ENCODE measurements around the gene CRTC2.
A peak's percentile ranks its signal among the peaks of the same experiment; 100 is the strongest.

CRTC2 gene

DNA sequence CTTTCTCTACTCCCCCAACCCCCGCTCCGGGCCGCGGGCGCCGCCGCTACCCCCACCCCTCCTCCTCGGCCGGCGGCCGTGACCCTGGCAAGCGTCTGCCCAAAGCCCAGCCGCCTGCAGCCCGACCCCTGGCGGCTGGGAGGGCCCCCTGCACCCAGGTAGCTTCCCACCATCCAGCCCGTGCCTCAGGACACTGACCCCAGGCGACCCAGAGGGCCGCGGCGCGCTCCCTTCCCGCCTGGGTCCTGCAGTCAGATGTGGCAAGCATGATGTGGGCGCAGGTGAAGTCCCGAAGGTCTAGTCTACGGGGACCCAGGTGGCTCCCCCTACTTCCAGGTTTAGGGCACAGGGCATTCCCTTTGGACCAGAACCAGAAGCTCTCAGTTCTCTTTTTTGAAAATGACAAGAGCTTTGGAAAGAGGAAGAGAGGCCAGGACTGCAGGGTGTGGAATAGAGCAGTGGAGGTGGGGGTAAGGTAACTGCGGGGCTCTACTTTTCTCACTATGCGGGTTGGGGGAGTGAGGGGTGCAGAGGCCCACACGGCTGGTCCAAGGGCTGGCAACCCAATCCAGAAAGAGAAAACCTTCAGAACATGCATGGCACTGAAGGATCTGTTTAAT is 11.7 kb downstream of the CRTC2 start, which contains the start of gene DENND4B:
Gene DENND4B, minus strand, starts transcription at position 97 of the 620 bp plus-strand sequence. CDS start 2,344 bp downstream, outside the sequence.
- peak; percentile 100 for DNase-seq (ENCODE audit: low spot score)

DNA sequence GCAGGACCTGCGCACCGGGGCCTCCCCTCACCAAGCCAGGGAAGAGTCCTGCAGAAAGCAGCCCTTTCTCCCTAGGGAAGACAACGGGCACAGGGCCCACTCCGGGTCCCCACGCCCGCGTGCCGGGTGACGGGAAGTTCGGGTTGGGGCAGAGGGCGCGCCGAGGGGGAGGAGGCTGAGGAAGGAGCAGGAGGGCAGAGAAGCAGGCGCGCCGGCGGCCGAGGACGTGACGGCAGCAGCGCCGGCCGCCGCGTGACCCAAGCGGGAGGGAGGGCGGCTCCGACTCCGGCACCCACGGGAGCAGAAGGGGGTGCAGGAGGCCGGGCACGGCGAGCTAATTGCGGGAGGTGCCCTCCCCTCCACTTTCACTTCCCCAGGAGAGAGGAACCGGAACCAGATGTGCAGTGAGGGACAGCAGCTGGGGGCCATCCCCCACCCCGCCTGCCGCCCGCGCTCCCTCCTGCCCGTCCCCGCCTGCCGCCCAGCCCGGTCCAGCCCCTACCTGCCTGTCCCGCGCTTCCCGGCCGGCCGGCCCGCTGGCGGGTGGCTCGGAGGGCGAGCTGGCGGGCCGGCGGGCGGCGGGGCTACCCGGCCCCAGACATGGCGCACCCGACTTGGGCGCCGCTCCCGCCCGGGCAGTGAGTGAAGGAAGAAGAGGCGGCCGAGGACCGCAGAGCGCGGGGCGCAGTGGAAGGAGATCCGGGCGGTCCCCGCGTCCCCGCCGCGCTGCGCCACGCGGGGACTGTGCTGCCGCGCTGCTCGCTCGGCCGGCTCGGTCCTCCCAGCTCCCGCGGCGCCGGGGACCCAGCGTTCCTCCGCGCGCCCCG is 12.4 kb downstream of the CRTC2 start:
- DNase-seq (ENCODE audit: low spot score): peak; percentile 69

DNA sequence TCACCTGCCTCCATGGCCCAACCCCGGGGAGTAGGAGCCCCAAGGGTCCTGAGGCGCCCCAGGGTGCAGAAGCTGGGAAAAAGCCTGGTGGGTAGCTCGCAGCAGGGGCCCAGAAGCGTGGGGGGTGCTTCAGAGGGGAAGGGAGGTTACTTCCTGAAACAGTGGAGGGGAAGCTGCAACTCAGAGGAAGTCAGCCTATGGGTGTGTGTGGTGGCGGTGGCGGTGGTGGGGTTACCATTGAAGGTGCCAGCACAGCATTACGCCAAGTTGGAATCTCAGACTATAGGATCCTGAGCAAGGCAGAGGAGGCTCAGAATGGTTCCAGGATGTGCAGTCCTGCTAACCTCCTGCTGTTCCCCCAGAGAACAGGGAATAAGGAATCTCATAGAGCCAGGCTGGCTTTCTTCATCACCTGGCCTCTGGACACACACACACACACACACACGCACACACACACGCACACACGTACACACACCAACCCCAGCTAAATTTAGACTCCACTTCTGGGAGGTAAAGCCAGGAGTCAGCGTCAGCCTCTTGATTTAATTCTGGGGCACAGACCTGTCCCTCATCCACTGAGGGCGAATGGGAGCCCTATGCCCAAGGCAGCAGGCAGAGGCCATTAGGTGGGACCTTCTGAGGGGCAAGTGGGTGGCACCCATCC is 13.1 kb downstream of the CRTC2 start:
- DNase-seq (ENCODE audit: low spot score): no peak

DNA sequence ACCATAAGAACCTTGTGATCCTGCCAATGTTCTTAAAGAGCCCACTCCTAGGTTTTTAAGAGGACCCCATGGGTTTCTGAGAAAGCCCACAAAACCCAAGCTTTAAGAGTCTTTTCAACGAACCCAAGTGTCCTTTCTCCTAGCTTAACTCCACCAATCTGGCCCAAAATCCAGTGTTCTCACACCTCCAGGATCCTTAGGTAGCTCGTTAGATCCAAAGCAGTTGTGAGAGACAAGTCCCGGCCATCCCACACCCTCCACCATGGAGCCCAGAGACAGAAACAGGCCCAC is 13.6 kb downstream of the CRTC2 start:
- DNase-seq (ENCODE audit: low spot score): no peak

DNA sequence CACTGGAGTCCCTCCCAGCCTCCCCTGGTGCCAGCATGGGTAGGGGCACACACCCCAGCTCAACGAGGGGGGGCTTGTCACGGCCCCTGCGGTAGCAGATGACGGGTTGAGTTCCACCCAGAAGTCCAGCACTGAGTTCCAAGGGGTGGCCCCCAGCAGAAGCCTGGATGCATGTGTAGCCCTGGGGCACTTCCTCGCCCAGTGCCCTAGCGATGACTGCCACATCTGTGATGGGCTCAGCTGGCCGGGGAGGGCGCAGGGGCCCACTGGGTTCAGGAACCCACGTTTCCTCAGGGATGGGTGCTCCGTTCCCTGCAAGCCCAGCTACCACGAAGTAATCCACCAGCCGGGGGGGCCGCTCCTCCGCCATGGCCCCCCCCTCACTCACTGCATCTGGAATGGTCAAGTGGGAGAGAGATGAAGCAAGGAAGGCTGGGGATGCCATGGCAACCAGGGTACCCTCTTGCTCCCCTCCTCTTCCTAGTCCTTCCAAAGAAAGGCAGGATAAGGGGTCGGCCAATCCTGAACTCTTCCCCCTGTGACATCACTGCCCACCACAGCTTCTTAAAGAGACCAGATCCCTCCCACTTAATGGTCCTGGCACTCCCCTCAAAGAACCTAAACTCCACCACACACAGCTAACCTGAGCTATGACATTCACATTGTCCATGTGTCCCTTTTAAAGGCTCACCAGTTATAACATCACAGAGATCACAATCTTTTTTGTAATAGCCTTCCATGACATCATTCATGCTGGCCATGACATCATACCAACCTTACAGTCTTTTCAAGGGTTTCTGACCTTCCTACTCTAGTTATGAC is 14.2 kb downstream of the CRTC2 start:
- no peak for DNase-seq (ENCODE audit: low spot score)

DNA sequence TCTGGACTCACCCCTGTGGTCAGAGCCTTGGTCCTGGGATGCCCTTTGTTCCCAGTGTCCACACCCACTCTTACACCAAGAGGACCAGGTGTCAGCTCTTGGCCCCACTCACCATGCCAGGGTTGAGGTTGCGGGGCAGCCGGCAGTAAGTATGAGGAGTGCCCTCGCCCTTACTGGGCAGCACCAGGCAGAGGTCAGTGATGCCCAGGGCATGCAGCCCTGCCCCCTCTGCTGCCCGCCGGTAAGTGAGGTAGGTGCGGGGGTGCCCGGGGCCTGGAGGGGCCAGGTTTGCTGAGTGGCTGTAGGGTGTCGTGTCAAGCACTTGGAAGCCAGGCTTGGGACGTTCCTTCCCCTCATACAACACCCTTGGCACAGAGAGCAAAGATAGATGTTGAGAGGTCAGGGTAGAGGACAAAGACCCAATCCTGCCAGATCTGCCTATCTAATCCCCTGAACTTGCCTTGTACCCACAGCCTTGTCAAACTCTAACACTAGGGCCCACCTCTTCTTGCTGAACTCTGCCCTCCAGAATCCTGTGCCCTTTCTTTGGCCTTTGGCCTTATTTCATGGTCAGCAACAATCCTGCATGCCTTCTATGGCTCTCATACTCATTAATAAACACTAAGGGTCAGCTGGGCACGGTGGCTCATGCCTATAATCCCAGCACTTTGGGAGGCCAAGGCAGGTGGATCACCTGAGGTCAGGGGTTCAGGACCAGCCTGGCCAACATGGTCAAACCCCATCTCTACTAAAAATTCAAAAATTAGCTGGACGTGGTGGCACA is 15.5 kb downstream of the CRTC2 start:
- DNase-seq (ENCODE audit: low spot score): no peak

DNA sequence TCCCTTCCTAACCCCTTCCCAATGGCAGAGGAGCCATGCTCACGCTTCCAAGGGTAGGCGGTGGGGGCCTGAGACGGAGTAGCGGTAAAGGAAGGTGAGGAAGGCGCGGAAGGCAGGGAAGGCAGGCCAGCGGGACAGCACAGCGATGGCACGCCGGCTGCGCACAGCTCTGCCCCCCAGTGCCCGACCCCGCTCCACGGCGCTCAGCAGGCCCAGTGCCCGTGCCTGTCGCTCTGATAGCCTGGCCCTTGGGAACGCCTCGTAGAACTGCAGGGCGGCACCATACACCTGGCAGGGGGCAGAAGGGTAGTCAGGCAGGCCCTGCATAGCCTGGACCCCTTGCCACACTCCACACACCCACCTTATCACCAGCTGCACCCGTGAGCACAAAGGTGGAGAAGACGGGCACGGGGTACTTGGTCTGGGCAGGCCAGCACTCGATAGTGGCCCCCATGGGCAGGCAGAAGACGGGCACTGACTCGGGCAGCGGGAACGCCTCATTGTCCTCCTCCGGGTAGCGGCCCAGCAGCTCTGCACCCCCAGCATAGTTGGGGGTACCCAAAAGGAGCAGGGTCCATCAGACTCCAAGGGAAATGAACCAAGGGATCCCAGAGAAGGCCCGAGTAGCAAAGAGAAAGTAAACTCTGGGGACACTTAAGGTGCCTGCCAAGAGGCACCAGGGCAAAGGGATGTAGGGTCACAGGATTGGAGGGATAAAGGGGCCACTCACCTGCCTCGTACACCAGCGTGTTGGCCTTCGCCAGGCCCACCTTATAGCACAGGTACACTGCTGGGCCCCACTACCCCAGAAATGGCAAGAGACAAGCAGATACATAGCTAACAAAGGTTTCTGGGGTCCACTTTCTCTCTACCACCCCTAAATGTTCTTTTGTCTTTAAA is 16.3 kb downstream of the CRTC2 start:
- DNase-seq (ENCODE audit: low spot score): no peak

DNA sequence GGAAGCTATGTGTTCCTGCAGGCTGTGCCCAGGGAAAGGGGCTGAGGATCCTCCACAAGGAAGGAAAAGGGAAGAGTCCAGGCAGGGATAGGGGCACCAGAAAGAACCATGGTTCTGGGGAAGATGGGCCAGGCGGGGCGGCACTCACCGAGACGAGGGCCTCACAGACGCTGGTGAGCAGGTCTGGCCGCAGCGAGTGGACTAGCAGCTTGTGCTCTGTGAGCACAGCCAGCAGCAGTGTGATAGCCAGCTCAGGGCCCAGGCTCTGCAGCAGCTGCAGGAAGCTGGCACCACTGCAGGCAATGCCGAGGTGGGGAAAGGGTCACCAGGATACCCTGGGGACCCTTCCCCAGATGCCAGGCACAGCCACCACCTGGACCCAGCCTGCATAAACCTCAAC is 17.7 kb downstream of the CRTC2 start:
- DNase-seq (ENCODE audit: low spot score): no peak

DNA sequence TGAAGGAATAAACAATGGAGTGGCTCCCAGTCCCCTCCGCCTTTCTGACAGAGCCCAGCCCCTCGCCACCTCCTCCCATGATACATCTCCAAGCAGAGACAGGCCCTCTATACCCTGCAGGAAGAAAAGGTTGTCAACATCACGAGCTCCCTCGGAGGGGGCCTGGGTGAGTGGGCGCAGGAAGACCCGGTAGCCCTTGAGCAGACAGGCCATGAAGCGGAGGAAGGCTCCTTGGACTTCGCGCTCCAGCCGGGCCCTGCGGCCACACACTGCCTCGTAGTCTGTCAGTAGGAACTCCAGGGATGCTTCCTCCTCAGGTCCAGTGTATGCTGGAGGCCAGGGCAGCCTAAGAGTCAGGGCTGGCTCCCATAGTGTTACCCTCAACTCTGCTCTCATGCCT is 18.9 kb downstream of the CRTC2 start:
- no peak for DNase-seq (ENCODE audit: low spot score)

DNA sequence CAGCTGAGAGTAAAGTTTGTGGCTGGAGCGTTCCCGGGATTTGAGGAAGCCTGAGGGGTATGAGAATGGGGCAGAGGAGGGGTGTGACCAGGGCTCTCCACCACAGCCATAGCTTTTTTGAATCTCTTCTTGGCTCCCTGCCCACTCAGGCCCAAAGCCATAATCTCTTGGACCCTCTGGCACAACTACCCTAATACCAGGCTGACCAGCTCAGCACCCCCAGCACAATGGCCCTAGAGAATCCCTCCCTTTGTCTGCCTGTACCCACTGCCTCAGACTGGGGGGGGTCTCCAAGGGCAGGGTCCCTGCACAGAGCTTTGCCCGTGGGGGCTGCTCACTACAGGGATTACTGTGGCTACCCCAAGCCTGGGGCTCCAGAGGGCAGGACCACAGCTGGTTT is 19.4 kb downstream of the CRTC2 start:
- no peak for DNase-seq (ENCODE audit: low spot score)

DNA sequence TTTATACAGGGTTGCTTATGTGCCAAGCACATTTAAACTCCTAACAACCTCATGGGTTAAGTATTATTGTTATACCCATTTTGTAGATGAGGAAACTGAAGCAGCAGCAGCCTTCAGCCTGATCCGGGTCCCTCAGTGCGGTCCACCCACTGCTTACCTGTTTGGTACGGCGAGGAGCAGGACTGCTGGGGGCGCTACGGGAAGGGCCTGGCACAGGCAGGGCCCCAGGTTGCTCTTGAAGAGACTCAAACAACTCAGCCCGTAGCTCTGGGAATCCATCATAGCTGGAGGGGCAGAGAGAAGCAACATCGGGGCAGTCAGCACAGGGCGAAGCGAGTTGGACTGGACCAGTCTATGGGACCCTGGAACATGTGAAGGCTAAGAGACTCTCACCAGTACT is 21.1 kb downstream of the CRTC2 start:
- no peak for DNase-seq (ENCODE audit: low spot score)

DNA sequence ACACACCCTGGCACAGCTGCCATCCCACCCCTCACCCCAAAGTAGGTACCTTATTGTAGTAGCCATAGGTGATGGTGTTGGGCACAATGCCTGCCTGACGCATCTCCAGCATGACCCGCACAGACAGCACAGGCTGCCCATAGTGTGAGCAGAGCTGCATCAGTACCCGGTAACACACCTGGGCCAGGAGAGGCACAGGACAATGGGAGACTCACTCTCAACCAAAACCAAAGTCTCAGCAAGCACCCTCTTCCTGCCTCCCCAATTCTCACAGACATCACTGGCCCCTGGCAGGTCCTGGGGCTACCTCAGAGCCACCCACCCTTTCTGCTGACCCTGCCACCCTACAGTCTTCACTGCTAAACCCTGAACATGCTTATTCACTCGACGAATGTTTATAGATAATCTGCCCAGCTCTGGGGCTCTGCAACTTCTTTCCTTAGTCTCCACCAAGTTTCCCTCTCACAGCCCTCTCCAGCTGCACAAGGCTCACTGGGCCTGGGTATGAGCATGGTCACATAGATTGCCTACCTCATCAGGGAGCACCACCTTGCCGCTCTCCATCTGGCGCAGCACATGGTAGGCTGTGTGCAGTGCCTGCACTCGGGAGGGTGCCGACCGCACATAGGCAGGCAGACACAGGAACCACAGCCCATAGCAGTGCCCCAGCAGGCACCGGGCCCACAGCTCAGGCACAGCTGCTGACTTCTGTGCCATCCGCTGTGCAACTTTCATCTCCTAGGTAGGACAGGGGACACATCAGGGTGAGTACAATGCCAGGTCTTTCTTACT is 22.2 kb downstream of the CRTC2 start:
- DNase-seq (ENCODE audit: low spot score): no peak

DNA sequence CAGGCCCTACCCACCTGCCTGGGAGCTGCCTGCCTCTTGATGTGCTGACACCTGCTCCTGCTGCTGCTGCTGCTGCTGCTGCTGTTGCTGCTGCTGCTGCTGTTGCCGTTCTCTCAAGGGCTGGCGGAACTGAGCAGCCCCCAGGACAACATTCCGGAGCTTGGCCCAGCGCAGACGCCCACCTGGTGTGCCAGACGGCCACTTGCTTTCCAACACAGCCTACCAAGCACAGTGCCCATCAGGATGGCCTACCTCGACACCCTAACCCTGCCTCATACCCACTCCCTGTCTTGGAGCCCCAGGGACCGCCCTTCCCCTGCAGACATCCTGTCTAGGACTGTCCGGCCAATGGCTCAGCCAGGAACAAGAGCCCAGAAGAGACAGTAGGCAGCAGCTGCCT is 23.7 kb downstream of the CRTC2 start:
- DNase-seq (ENCODE audit: low spot score): no peak

DNA sequence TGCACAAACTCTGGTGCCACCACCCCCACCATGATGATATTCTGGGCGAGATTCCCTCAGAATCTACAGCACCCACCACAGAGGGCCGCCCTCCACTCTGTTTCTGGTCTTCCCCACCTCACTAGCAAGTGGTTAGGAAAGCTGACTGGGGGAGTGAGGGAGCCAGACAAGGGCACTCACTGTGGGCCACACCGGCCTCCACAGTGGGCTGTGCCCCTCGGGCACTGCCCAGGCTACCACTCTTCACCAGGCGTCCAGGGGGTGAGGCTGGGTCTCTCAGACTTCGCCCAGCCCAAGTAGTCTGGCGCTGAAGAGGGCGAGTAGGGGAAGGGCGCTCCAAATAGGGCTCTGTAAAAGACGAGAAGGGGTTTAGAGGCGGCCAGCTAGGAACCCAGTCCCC is 24.5 kb downstream of the CRTC2 start:
- no peak for DNase-seq (ENCODE audit: low spot score)

DNA sequence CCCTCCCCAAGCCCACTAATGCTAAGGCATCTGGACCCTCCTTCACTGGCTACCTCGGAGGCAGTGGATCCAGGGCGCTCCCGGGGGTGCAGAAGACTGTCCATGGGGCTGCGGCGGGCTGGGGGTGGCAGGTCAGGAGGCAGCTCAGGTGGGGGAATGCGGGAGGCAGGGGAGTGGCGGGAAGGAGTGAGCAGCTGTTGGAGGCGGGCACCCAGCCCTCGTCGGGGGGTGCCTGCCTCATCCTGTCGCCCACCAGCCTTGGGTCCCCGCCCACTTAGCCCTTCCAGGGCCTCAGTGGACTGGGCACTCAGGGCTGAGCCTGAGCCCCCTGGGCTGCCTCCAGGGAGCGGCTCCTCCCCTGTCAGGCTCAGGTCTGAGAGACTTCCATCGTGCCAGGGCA is 25.0 kb downstream of the CRTC2 start:
- no peak for DNase-seq (ENCODE audit: low spot score)

DNA sequence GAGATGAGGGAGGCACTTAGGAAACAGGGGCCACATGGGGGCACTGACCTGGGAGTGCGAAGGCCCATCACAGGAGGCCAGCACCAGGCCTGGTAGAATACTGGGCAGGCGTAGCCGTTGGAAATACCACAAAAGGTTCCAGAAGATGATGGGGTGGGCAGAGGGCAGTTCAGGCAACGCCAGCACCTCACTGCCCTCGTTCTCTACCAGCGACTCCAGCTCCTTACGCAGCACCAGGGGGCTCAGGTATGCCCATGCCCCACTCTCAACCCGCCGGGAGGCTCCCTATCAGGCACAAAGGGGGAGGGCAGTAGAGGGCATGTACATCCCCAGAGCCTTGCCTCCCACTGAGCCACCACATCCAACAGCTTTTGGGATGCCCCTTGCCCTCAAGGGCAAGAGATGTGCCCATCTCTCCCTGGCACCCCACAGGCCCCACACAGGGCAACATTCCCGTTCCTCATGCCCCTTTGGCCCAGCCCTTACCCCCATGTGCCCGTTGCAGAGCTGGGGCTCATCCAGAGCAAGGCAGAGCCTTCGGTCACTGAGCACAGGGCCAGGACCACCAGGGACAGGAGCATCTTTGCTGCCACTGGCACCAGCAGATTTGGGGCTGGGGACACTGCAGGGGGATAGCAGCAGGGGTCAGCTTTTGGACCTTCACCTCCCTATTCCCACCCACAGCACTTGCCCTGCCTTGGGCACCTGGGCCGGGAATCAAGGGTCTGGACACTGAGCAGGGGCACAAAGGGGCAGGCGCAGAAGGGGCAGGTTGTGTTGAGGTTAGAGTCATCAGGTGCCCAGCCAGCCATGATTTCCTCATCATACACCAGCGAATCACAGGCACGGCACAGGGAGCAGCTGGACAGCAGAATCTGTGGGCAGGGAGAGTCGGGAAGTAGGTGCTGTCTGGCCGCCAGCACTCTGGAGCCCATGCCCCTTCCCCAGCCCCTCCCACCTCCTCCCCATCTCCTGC is 26.0 kb downstream of the CRTC2 start:
- no peak for DNase-seq (ENCODE audit: low spot score)

DNA sequence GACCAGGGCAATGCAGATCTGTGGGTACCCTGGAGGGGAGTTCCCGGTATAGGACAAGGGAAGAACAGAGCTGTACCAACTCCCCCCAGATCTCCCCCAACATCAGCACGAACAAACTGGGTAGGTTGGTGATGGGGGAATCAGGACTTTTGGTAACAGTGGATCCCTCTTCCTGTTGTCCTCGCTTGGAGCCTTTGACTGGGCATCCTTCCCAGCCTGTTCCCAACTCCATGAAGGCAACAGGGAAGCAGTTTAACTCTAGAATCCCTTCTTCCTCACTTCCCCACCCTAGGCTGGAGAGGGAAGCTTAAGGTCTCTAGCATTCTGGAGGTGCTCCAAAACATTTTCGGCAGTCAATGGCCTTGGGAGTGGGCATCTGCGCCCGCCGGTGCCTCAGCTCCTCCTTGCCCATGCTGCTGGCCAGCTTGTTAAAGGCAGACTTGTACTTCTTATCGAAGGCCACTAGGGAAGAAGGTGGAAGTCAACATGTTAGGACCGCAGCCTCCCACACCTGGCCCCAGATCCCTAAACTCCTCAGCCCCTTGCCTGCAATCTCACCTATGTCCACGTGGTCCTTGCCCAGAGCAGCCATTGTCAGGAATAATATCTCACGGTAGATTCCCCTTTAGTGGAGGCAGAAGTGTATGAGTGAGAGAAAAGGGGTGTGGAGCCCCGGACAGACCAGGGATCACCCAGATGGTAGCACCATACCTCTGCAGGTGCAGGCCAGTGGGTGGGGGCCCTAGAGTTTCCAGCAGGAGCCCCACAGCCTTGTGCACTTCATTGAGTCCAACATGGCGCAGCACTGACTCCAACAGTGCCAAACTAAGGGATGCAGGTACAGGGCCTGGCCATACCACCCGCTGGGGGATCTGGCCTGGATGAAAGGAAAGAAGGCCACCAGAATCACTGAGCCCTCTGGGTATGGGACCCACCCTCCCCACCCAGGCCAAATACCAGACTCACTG is 28.1 kb downstream of the CRTC2 start:
- peak; percentile 8 for DNase-seq (ENCODE audit: low spot score)
